A549 (cell line): ENCODE measurements around the gene STK11IP. TPM values are rescaled to one million over a fixed set of nuclear protein-coding genes. Genes with fewer than 3 reads are reported as not detected.

Experiments used
- ATAC-seq, 2 experiments: fragments of 200-7000 bp in 1 of 2; fragments of >200 bp in 1 of 2; cut with Nextera tagmentation in 1 of 2; cut with Tn5 transposase in 1 of 2; 3 replicates each; pipeline versions ENCODE4 v1.8.0 to v1.9.1; 2018 to 2020; ENCODE audit warnings: mild to moderate bottlenecking in 1 of 2, moderate library complexity in 1 of 2
- CTCF ChIA-PET: fragments of 300-600 bp; sonication (Branson Sonifier 250); formaldehyde crosslinking; extraction: SDS; loops from one replicate; lab custom pipeline; 2021; ENCODE audit warnings: antibody characterized with exemption, inconsistent platforms; lab: Yijun Ruan, JAX
- POLR2A ChIA-PET: fragments of 350-600 bp; formaldehyde crosslinking; extraction: SDS; loops from one replicate; lab custom pipeline; 2021; ENCODE audit warnings: antibody characterized with exemption, inconsistent platforms; lab: Yijun Ruan, JAX
- DNase-seq, 2 experiments: peaks; one replicate each; pipeline versions ENCODE4 v3.0.0 to v3.0.0-alpha.2; 2011 to 2016; ENCODE audit warnings: low read depth in 1 of 2, low spot score in 1 of 2
- FAIRE-seq: peaks from 2 replicates; lab custom pipeline; 2011; peaks lifted over from hg19 to GRCh38; lab: Jason Lieb, UNC
- H3K27ac ChIP-seq, 2 experiments: fragments of >200 bp; sonication (Bioruptor Twin); formaldehyde crosslinking; 3 replicates each; pipeline ENCODE4 v1.5.1; 2016 to 2017
- H3K4me1 ChIP-seq: fragments of >200 bp; sonication (Bioruptor Twin); formaldehyde crosslinking; 3 replicates; pipeline ENCODE4 v1.6.1; 2016
- H3K4me2 ChIP-seq: fragments of >200 bp; sonication (Bioruptor Twin); formaldehyde crosslinking; 3 replicates; pipeline ENCODE4 v1.6.1; 2016
- H3K4me3 ChIP-seq: fragments of >200 bp; sonication (Bioruptor Twin); formaldehyde crosslinking; 3 replicates; pipeline ENCODE4 v1.5.1; 2016
- H3K9me3 ChIP-seq: fragments of >200 bp; sonication (Bioruptor Twin); formaldehyde crosslinking; 3 replicates; pipeline ENCODE4 v1.6.1; 2016
- BHLHE40 ChIP-seq: IDR thresholded peaks from 2 replicates; pipeline ENCODE4 v1.6.1; 2012; ENCODE audit warnings: low read depth, low read length, inconsistent platforms
- CBX2 ChIP-seq: fragments of 200-600 bp; sonication (generic); IDR thresholded peaks from 2 replicates; pipeline ENCODE4 v1.6.1; 2016; ENCODE audit warnings: low read depth, mild to moderate bottlenecking, borderline replicate concordance
- CEBPB ChIP-seq, 2 experiments: fragments of >200 bp in 1 of 2; sonication (Bioruptor Twin) in 1 of 2; formaldehyde crosslinking in 1 of 2; IDR thresholded peaks; 2 replicates each; pipeline ENCODE4 v1.6.1; 2012 to 2016
- EP300 ChIP-seq, 2 experiments: fragments of >200 bp; sonication (Bioruptor Twin); formaldehyde crosslinking; IDR thresholded peaks; 2 replicates in 1 of 2; 3 replicates in 1 of 2; pipeline ENCODE4 v1.6.1; 2016 to 2017
- ESRRA ChIP-seq: fragments of 150-350 bp; IDR thresholded peaks from 2 replicates; pipeline ENCODE4 v1.6.1; 2014; ENCODE audit warnings: mild to moderate bottlenecking, low read length, borderline replicate concordance
- HOXA7 ChIP-seq: fragments of 250-450 bp; sonication (Bioruptor Pico); IDR thresholded peaks from 2 replicates; pipeline ENCODE4 v1.5.0; 2020; ENCODE audit warnings: mild to moderate bottlenecking, moderate library complexity
- HOXB13 ChIP-seq: fragments of 250-450 bp; sonication (Bioruptor Pico); IDR thresholded peaks from 2 replicates; pipeline ENCODE4 v1.5.0; 2020; ENCODE audit warnings: low read depth, mild to moderate bottlenecking, moderate library complexity
- HOXB5 ChIP-seq: fragments of 250-450 bp; sonication (Bioruptor Pico); IDR thresholded peaks from 2 replicates; pipeline ENCODE4 v1.5.0; 2020; ENCODE audit warnings: mild to moderate bottlenecking, moderate library complexity
- JUN ChIP-seq, 2 experiments: fragments of >200 bp; sonication (Bioruptor Twin); formaldehyde crosslinking; IDR thresholded peaks; 2 replicates in 1 of 2; 3 replicates in 1 of 2; pipeline ENCODE4 v1.6.1; 2016 to 2017
- JUNB ChIP-seq: fragments of >200 bp; sonication (Bioruptor Twin); formaldehyde crosslinking; IDR thresholded peaks from 2 replicates; pipeline ENCODE4 v1.6.1; 2016
- KDM1A ChIP-seq: fragments of 200-600 bp; sonication (generic); IDR thresholded peaks from 2 replicates; pipeline ENCODE4 v1.6.1; 2016; ENCODE audit warnings: low read depth, mild to moderate bottlenecking
- MAFK ChIP-seq: fragments of 450-650 bp; IDR thresholded peaks from 2 replicates; pipeline ENCODE4 v1.6.1; 2014; ENCODE audit not compliant: partially characterized antibody
- MAZ ChIP-seq: fragments of 150-350 bp; IDR thresholded peaks from 2 replicates; pipeline ENCODE4 v1.6.1; 2014; ENCODE audit warnings: antibody characterized with exemption, low read depth, low read length, borderline replicate concordance
- NR3C1 ChIP-seq: fragments of >200 bp; sonication (Bioruptor Twin); formaldehyde crosslinking; IDR thresholded peaks from 3 replicates; pipeline ENCODE4 v1.6.1; 2017
- PHF8 ChIP-seq: fragments of 200-600 bp; sonication (generic); IDR thresholded peaks from 2 replicates; pipeline ENCODE4 v1.6.1; 2016; ENCODE audit warnings: low read depth, mild to moderate bottlenecking, antibody characterized with exemption, moderate library complexity, borderline replicate concordance
- POLR2A ChIP-seq: IDR thresholded peaks from 2 replicates; pipeline ENCODE4 v1.6.1; 2012; ENCODE audit warnings: mild to moderate bottlenecking, low read length
- RAD21 ChIP-seq, 2 experiments: fragments of >200 bp in 1 of 2; sonication (Bioruptor Twin) in 1 of 2; formaldehyde crosslinking in 1 of 2; IDR thresholded peaks in 1 of 2; conservative IDR thresholded peaks in 1 of 2; 2 replicates in 1 of 2; 3 replicates in 1 of 2; pipeline ENCODE4 v1.6.1; 2012 to 2018; ENCODE audit warnings: inconsistent platforms in 1 of 2
- RFX5 ChIP-seq: fragments of 450-650 bp; IDR thresholded peaks from 2 replicates; pipeline ENCODE4 v1.7.1; 2014; ENCODE audit warnings: antibody characterized with exemption, mild to moderate bottlenecking, moderate library complexity
- SMC3 ChIP-seq: fragments of >200 bp; sonication (Bioruptor Twin); formaldehyde crosslinking; IDR thresholded peaks from 3 replicates; pipeline ENCODE4 v1.6.1; 2018; ENCODE audit warnings: inconsistent platforms
- ZC3H11A ChIP-seq: fragments of 450-650 bp; IDR thresholded peaks from 2 replicates; pipeline ENCODE4 v1.6.1; 2014; ENCODE audit warnings: antibody characterized with exemption, mild to moderate bottlenecking
- ZNF302 ChIP-seq: fragments of 250-450 bp; sonication (Bioruptor Pico); IDR thresholded peaks from 2 replicates; pipeline ENCODE4 v1.9.0; 2021; ENCODE audit warnings: inconsistent platforms, mild to moderate bottlenecking, moderate library complexity
- WGBS: methylation state at CpG from one replicate; pipeline ENCODE4 v1.1.6; 2017; ENCODE audit errors: missing lambda C conversion rate; 5-methylcytosine and 5-hydroxymethylcytosine counted together
- polyA plus RNA-seq, 4 experiments: library from polyadenylated mRNA; depleted of rRNA in 3 of 4; stranded (reverse); fragments of >200 nt; fragmentation: RNase III in 1 of 4; extraction: RNeasy Plus Mini Kit Qiagen cat#74134 plus additional on column Dnase treatment in 1 of 4; gene quantifications; 2 replicates in 3 of 4; 3 replicates in 1 of 4; pipeline ENCODE4 v1.2.3, GENCODE V29; 2011 to 2017
- TF ChIP-seq, protein P1 (sequence below): fragments of >200 bp; sonication (Bioruptor Twin); formaldehyde crosslinking; IDR thresholded peaks from 3 replicates; pipeline ENCODE4 v1.6.1; 2016
- TF ChIP-seq, protein P2 (sequence below): fragments of >200 bp; sonication (Bioruptor Twin); formaldehyde crosslinking; IDR thresholded peaks from 3 replicates; pipeline ENCODE4 v1.5.1; 2016
- TF ChIP-seq, protein P3 (sequence below): IDR thresholded peaks from 2 replicates; pipeline ENCODE4 v1.6.1; 2012

STK11IP gene
- polyA plus RNA-seq, 2 of the 4 experiments (the other 2 are of a cell fraction), result 13.3 to 18.8 TPM

GRCh38 chr2:219627103-219628100, 29.7 kb downstream of the STK11IP start, which contains the start of gene SLC4A3:
TSS of gene SLC4A3 (plus strand) at chr2:219627630. CDS start at chr2:219627993, 363 bp downstream.
- Histone ChIP-seq H3K4me2 (peak within 1 kb of the TSS; percentile 92), H3K4me1 (peaks cover 8% of the 10 kb centered on the region; the same call in 2 of the 3 replicates), H3K27ac (peak within 1 kb of the TSS; percentile 80 to 96), H3K4me3 (peak within 1 kb of the TSS; percentile 85), H3K9me3 (no peaks in the 10 kb centered on the region)
- CTCF ChIA-PET, result interaction anchor here (1.3 to 7.0 kb wide), 4 partner anchors 12 to 86 kb away, joined by 4 to 38 read pairs (median 6); no protein-coding TSS in a partner anchor
- ATAC-seq (peak; percentile 60 to 81), DNase-seq (peak in 1 of 2 experiments; percentile 53), FAIRE-seq (no peak)
- no peak for TF ChIP-seq JUNB
- TF ChIP-seq EP300 (IDR thresholded peaks at IDR 0.05), result no peak
- peak; percentile 22; the same call in 1 of the 2 replicates for TF ChIP-seq PHF8
- POLR2A ChIA-PET, result interaction anchor here (1.3 kb wide), 1 partner anchor 29 kb away, joined by 3 read pairs; no protein-coding TSS in a partner anchor
- 38% methylated on average over 14 of the region's 103 CpGs for WGBS

DNA sequence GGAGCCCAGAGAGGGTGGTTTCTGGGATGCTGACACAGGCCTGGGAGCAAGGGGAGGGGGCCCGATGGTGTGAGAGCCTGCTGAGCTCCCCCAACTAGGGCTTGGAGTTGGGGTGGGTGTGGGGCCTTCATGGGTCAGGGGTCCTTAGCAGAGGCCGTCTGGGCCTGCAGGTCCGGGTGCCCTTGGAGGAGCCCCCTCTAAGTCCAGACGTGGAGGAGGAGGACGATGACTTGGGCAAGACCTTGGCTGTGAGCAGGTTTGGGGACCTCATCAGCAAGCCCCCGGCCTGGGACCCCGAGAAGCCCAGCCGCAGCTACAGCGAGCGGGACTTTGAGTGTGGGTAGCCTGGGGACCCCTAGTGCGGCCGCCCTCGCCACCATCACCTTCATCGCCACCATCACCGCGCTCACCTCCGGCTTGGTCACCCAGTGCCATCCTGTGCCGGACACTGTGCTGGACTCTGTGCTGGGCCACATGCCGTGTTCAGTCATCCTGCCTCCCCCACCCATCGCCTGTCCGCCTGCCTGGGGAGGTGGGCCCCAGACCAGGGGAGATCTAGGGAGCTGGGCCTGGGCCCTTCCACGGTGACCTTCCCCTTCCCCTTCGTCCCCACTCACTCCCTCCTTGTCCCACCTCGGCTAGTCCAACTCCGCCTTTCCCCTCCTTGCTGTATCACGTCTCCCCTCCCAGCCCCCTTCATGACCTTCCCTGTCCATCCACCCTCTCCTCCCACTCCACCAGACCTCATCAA, 30.8 kb downstream of the STK11IP start:
- Histone ChIP-seq H3K4me1 (peaks cover 8% of the 10 kb centered on the region; the same call in 2 of the 3 replicates), H3K4me3 (peak overlapping the region; percentile 85), H3K4me2 (peak overlapping the region; percentile 92), H3K27ac (peak overlapping the region; percentile 80 to 96; a peak in 5 of 6 replicates), H3K9me3 (no peaks in the 10 kb centered on the region)
- POLR2A ChIA-PET, result no interaction called here
- ATAC-seq, result peak; percentile 1 to 11; a peak in 3 of 6 replicates
- CTCF ChIA-PET, result interaction anchor here (2.1 to 7.0 kb wide), 2 partner anchors 14 to 87 kb away, joined by 7 to 38 read pairs; no protein-coding TSS in a partner anchor
- no peak for DNase-seq
- no peak for FAIRE-seq
- TF ChIP-seq HOXA7 (CRISPR knock-in tag) (no peak), HOXB5 (no peak), ESRRA (no peak), ZC3H11A (no peak), CBX2 (no peak), SMC3 (no peak)
- TF ChIP-seq, protein P1, sequence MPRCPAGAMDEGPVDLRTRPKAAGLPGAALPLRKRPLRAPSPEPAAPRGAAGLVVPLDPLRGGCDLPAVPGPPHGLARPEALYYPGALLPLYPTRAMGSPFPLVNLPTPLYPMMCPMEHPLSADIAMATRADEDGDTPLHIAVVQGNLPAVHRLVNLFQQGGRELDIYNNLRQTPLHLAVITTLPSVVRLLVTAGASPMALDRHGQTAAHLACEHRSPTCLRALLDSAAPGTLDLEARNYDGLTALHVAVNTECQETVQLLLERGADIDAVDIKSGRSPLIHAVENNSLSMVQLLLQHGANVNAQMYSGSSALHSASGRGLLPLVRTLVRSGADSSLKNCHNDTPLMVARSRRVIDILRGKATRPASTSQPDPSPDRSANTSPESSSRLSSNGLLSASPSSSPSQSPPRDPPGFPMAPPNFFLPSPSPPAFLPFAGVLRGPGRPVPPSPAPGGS, result no peak
- TF ChIP-seq, protein P2, sequence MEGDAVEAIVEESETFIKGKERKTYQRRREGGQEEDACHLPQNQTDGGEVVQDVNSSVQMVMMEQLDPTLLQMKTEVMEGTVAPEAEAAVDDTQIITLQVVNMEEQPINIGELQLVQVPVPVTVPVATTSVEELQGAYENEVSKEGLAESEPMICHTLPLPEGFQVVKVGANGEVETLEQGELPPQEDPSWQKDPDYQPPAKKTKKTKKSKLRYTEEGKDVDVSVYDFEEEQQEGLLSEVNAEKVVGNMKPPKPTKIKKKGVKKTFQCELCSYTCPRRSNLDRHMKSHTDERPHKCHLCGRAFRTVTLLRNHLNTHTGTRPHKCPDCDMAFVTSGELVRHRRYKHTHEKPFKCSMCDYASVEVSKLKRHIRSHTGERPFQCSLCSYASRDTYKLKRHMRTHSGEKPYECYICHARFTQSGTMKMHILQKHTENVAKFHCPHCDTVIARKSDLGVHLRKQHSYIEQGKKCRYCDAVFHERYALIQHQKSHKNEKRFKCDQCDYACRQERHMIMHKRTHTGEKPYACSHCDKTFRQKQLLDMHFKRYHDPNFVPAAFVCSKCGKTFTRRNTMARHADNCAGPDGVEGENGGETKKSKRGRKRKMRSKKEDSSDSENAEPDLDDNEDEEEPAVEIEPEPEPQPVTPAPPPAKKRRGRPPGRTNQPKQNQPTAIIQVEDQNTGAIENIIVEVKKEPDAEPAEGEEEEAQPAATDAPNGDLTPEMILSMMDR, result no peak
- WGBS, result 93% methylated on average over 24 of the region's 26 CpGs

GRCh38 chr2:219628986-219629901, 31.6 kb downstream of the STK11IP start:
- ATAC-seq (no peak), DNase-seq (no peak), FAIRE-seq (no peak)
- ChIA-PET POLR2A (no interaction called here), CTCF (interaction anchor here (0.6 to 7.0 kb wide), 6 partner anchors 13 to 99 kb away, joined by 3 to 38 read pairs (median 4); no protein-coding TSS in a partner anchor)
- Histone ChIP-seq H3K4me1 (peaks cover 8% of the 10 kb centered on the region; the same call in 2 of the 3 replicates), H3K9me3 (no peaks in the 10 kb centered on the region), H3K4me2 (no peak overlapping the region), H3K27ac (no peak overlapping the region), H3K4me3 (no peak overlapping the region)
- 78% methylated on average over 15 of the region's 16 CpGs for WGBS
- TF ChIP-seq JUN (IDR thresholded peaks at IDR 0.05) (no peak), MAZ (no peak), ZNF302 (CRISPR knock-in tag) (no peak), RFX5 (no peak), POLR2A (no peak), KDM1A (no peak), BHLHE40 (no peak), MAFK (no peak), HOXB5 (no peak), HOXB13 (CRISPR knock-in tag) (no peak), RAD21 (conservative IDR thresholded peaks at IDR 0.05 in 1 of 2, IDR thresholded peaks at IDR 0.05 in 1 of 2) (no peak), CEBPB (IDR thresholded peaks at IDR 0.05) (no peak), NR3C1 (no peak)
- TF ChIP-seq, protein P3, sequence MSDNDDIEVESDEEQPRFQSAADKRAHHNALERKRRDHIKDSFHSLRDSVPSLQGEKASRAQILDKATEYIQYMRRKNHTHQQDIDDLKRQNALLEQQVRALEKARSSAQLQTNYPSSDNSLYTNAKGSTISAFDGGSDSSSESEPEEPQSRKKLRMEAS, result no peak
